Colonic mucosa (tissue), 4 donors: ENCODE data around the gene VPS8. TPM values are rescaled to one million over a fixed set of nuclear protein-coding genes. Genes with fewer than 3 reads are reported as not detected.
"Not testable (repeated sequence)": the region's sequence is repeated elsewhere in the genome, so short reads cannot be mapped to it uniquely, and the experiment has no call there.

ENCODE experiments used
- DNase-seq: peaks from one replicate; pipeline ENCODE4 v3.0.0-alpha.2; 2020
- H3K27ac ChIP-seq: fragments of 200-600 bp; one replicate; pipeline ENCODE4 v1.8.0; 2021
- H3K27me3 ChIP-seq: fragments of 200-600 bp; one replicate; pipeline ENCODE4 v1.8.0; 2021
- H3K36me3 ChIP-seq: fragments of 200-600 bp; one replicate; pipeline ENCODE4 v1.8.0; 2021
- H3K4me1 ChIP-seq: fragments of 200-600 bp; one replicate; pipeline ENCODE4 v1.8.0; 2021; ENCODE audit warnings: mild to moderate bottlenecking
- H3K4me3 ChIP-seq: fragments of 200-600 bp; one replicate; pipeline ENCODE4 v1.8.0; 2021
- H3K9ac ChIP-seq, 2 donors: one replicate each; pipeline ENCODE4 v1.7.0; 2013; ENCODE audit warnings: control low read depth in 2 of 2, low read depth in 2 of 2, low read length in 2 of 2
- H3K9me3 ChIP-seq: fragments of 200-600 bp; one replicate; pipeline ENCODE4 v1.8.0; 2021
- intact Hi-C: fragments of 100-400 bp; cut with DNase I; formaldehyde crosslinking; loops from one replicate; pipeline ENCODE4 v1.14.1; 2022
- total RNA-seq, 2 donors: library from RNA; stranded (reverse); fragmentation: NEBNext Ultra II Directional in 1 of 2; extraction: Animal tissue kit (Norgen Biotek cat#: 25700) in 1 of 2; gene quantifications; one replicate each; pipeline ENCODE4 v1.2.1, GENCODE V29; 2021
- TF ChIP-seq, protein P1 (sequence below): fragments of 200-600 bp; IDR thresholded peaks from one replicate; pipeline ENCODE4 v1.8.0; 2022; ENCODE audit warnings: antibody characterized with exemption, mild to moderate bottlenecking
- donor health status: healthy.
- donor health status: DM: no; HTN: no; CAD: no.
- donor health status: DM: no; HTN: no; CAD: no.

VPS8 gene
- total RNA-seq, 2 donors from 2014 or later, result 43.7 to 54.8 TPM

DNA sequence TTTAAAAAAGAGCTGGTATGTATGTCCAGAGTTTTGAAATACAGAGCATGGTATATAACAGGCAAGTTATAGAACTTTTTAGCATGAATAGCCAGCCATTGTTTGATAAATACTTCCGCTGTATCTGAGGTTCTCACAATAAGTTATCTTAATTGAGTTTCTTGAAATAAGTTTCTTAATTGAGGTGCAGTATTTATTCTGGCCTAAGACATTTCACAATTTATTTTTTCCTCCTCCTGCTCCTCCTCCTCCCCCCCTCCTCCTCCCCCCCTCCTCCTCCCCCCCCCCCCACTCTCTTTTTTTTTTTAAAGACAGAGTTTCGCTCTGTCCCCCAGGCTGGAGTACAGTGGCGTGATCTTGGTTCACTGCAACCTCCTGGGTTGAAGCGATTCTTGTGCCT lies 83.4 kb downstream of the VPS8 start:
- no peak for DNase-seq
- intact Hi-C loops, result no loop called here
- no peaks in the 10 kb centered on the region for H3K9me3 ChIP-seq

DNA sequence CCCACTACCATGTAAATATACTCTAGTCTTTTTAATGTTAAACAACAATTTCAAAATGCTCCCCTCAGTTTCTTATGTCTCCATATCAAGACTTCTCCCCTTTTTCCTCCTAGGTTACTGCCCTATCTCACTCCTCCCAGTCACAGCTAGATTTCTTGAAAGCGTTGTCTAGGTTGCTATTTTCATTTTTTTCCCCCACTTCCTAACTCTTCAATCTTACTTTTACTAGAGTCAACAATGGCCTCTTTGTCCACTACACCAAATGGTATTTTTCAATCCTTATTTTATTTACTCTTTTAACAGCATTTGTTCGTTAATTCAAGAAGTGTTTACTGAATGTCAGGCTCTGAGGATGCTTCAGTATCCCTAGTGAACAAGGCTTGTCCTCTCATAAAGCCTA lies 84.4 kb downstream of the VPS8 start:
- no peak overlapping the region for H3K4me3 ChIP-seq
- H3K27ac ChIP-seq, result no peak overlapping the region
- no peak for DNase-seq
- intact Hi-C loops, result no loop called here
- no peaks in the 10 kb centered on the region for H3K4me1 ChIP-seq
- H3K27me3 ChIP-seq, result no peaks in the 10 kb centered on the region
- no peaks in the 10 kb centered on the region for H3K36me3 ChIP-seq
- TF ChIP-seq, protein P1, sequence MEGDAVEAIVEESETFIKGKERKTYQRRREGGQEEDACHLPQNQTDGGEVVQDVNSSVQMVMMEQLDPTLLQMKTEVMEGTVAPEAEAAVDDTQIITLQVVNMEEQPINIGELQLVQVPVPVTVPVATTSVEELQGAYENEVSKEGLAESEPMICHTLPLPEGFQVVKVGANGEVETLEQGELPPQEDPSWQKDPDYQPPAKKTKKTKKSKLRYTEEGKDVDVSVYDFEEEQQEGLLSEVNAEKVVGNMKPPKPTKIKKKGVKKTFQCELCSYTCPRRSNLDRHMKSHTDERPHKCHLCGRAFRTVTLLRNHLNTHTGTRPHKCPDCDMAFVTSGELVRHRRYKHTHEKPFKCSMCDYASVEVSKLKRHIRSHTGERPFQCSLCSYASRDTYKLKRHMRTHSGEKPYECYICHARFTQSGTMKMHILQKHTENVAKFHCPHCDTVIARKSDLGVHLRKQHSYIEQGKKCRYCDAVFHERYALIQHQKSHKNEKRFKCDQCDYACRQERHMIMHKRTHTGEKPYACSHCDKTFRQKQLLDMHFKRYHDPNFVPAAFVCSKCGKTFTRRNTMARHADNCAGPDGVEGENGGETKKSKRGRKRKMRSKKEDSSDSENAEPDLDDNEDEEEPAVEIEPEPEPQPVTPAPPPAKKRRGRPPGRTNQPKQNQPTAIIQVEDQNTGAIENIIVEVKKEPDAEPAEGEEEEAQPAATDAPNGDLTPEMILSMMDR, result no peak
- no peak overlapping the region for H3K9ac ChIP-seq
- no peaks in the 10 kb centered on the region for H3K9me3 ChIP-seq

More for the DNA sequence above, 83.4 kb downstream of the VPS8 start:
- Histone ChIP-seq H3K4me3 (no peak overlapping the region), H3K27ac (no peak overlapping the region), H3K9ac (no peak overlapping the region), H3K27me3 (no peaks in the 10 kb centered on the region), H3K4me1 (no peaks in the 10 kb centered on the region), H3K36me3 (no peaks in the 10 kb centered on the region)
- TF ChIP-seq, protein P1, result no peak

DNA sequence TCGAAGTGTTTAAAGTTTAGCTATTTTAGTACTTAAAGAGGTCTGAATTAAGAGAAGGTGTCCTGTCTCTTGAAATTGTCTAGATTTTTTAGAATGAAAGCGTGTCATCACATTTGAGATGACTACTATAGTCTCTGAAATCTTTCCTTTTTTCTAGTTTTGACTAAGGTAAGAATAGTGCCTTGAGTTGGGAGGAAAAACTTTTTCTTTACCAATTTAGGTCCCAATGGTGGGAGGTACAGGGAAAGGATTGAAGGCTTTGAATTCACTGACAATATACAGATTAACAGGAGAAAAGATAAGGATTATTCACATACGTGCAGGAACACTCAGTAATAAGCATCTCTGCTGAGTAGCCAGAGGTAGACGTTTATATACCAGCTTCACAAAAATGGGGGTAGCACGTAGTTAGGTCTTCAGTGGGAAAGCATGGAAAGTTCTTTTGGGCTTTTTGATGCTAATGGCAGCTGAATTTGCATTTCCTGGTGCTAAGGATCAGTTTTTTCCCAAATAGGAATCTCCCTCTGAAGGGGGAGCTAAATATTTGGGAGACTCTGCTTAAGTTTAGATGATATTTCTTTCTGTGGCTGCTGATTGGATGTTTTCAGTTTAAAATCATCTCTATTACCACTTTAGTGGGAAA lies 88.1 kb downstream of the VPS8 start:
- DNase-seq, result no peak

DNA sequence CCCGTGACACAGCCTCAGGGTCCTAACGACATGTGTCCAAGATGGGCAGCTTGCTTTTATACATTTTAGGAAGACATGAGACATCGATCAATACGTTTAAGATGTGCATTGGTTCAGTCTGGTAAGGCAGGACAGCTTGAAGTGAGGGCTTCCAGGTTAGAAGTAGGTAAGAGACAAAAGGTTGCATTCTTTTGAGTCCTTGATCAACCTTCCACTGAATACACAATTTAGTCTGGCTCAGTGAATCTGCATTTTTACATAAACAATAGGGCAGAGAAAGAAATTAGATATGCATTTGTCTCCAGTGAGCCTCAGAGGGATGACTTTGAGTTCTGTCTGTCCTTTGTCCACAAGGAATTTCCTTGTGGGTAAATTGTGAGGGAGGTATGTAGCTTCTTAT lies 95.1 kb downstream of the VPS8 start:
- H3K27ac ChIP-seq, H3K4me3 ChIP-seq, H3K9me3 ChIP-seq, H3K4me1 ChIP-seq, H3K36me3 ChIP-seq, H3K9ac ChIP-seq, intact Hi-C loops, DNase-seq, H3K27me3 ChIP-seq: not testable (repeated sequence)

More for the DNA sequence above, 88.1 kb downstream of the VPS8 start:
- Histone ChIP-seq H3K4me1 (no peaks in the 10 kb centered on the region), H3K27ac (no peak overlapping the region), H3K9ac (no peak overlapping the region), H3K36me3 (no peaks in the 10 kb centered on the region), H3K9me3 (no peaks in the 10 kb centered on the region), H3K4me3 (no peak overlapping the region), H3K27me3 (no peaks in the 10 kb centered on the region)
- intact Hi-C loops, result no loop called here
- TF ChIP-seq, protein P1, result no peak

DNA sequence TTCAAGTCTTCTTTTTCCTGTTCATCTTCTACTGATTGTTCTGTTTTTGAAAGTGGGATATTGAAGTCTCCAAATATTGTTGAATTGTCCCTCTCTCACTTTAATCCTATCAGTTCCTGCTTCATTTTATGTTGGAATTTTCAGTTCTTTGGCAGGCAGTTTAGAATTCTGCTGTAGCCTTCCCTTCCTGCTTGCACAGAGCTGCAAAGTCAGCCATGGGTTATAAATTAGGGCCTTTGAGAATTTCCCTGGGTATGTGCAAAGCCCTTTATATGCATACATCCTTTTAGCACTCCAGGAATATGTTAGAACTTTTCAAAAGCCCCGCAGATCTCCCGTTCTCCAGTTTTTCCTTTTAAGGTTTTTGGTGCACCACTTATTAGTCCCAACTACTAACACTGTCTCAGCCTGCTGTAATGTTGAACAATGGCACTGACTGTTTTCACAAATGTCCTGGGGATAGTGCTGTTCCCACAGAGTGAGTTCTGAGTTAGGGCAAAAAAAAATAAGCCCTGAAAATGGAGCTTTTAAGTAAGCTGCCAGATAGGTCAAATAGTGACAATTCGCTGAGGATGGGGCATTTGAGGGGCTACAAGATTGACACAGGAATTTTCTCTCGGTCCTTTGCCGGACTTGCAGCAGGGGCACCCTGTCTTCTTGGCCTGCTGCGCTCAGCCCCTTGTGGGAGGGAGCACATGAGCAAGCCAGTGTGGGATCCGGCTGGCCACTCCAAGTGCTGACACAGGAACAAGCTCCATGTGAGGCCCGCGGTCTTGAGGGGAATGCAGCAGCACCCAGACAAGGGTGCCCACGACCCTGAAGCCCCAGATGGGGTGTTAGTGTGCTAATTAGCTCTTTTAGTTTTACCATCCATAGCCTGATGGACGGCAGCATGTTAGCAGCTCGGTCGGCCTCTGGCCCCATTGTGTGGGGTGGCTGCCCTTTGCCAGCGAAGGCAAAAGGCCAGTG lies 96.0 kb downstream of the VPS8 start:
- intact Hi-C loops, result no loop called here
- peak overlapping the region in 1 of 2 donors; percentile 5 for H3K9ac ChIP-seq

More for the DNA sequence above, 96.0 kb downstream of the VPS8 start:
- TF ChIP-seq, protein P1, result no peak
- Histone ChIP-seq H3K36me3 (no peaks in the 10 kb centered on the region), H3K9me3 (no peaks in the 10 kb centered on the region), H3K4me1 (no peaks in the 10 kb centered on the region), H3K27ac (no peak overlapping the region), H3K27me3 (no peaks in the 10 kb centered on the region), H3K4me3 (no peak overlapping the region)
- no peak for DNase-seq
